ENCODE measurements around the gene P3H3. TPM values are rescaled to one million over a fixed set of nuclear protein-coding genes. Genes with fewer than 3 reads are reported as not detected.

P3H3 gene
- total RNA-seq, 1 donor from 2014 or later, result 52.7 TPM

Other genes with a start within 250 kb of the P3H3 start
- 476 and 492 TPM in 2 replicates for gene CHD4, start 221.0 kb upstream of the P3H3 start, total RNA-seq
- gene LPAR5, start 192.4 kb upstream of the P3H3 start, total RNA-seq, result not detected in 2 replicates
- 1.9 and 2.4 TPM in 2 replicates for gene ACRBP, start 181.0 kb upstream of the P3H3 start, total RNA-seq
- gene ING4, start 165.3 kb upstream of the P3H3 start, total RNA-seq, result 37.9 TPM in 2 replicates
- 93.2 and 94.3 TPM in 2 replicates for gene ZNF384, start 139.0 kb upstream of the P3H3 start, total RNA-seq
- 8.6 and 8.7 TPM in 2 replicates for gene PIANP, start 127.6 kb upstream of the P3H3 start, total RNA-seq
- 37.5 and 37.7 TPM in 2 replicates for gene COPS7A, start 104.4 kb upstream of the P3H3 start, total RNA-seq
- 203 and 217 TPM in 2 replicates for gene MLF2, start 75.3 kb upstream of the P3H3 start, total RNA-seq
- 629 and 669 TPM in 2 replicates for gene PTMS, start 62.0 kb upstream of the P3H3 start, total RNA-seq
- 4.7 and 4.9 TPM in 2 replicates for gene LAG3, start 55.9 kb upstream of the P3H3 start, total RNA-seq
- gene CD4, start 38.9 kb upstream of the P3H3 start, total RNA-seq, result 3.8 and 4.1 TPM in 2 replicates
- 16.4 and 17.4 TPM in 2 replicates for gene GPR162, start 6.6 kb upstream of the P3H3 start, total RNA-seq
- gene GNB3, start 12.5 kb downstream of the P3H3 start, total RNA-seq, result 21.2 and 22.2 TPM in 2 replicates
- gene CDCA3, start 22.9 kb downstream of the P3H3 start, total RNA-seq, result 67.9 and 71.7 TPM in 2 replicates
- gene USP5, start 23.7 kb downstream of the P3H3 start, total RNA-seq, result 172 and 173 TPM in 2 replicates
- gene TPI1, start 39.1 kb downstream of the P3H3 start, total RNA-seq, result 685 and 713 TPM in 2 replicates
- 6.2 and 7.0 TPM in 2 replicates for gene SPSB2, start 44.9 kb downstream of the P3H3 start, total RNA-seq
- gene LRRC23, start 76.4 kb downstream of the P3H3 start, total RNA-seq, result 4.8 and 5.2 TPM in 2 replicates
- 67.5 and 68.4 TPM in 2 replicates for gene ENO2, start 86.2 kb downstream of the P3H3 start, total RNA-seq
- 118 and 122 TPM in 2 replicates for gene ATN1, start 99.6 kb downstream of the P3H3 start, total RNA-seq
- not detected in 2 replicates for gene RNU7-1, start 115.4 kb downstream of the P3H3 start, total RNA-seq
- 293 and 298 TPM in 2 replicates for gene C12orf57, start 115.6 kb downstream of the P3H3 start, total RNA-seq
- gene PTPN6, start 122.9 kb downstream of the P3H3 start, total RNA-seq, result 0.73 and 1.1 TPM in 2 replicates
- gene PHB2, start 142.3 kb downstream of the P3H3 start, total RNA-seq, result 330 and 335 TPM in 2 replicates
- gene EMG1, start 142.5 kb downstream of the P3H3 start, total RNA-seq, result 57.5 and 65.5 TPM in 2 replicates
- 29.7 and 32.8 TPM in 2 replicates for gene LPCAT3, start 190.1 kb downstream of the P3H3 start, total RNA-seq
- gene C1S, start 232.3 kb downstream of the P3H3 start, total RNA-seq, result 2.2 and 3.6 TPM in 2 replicates

Data from neural crest cell (in vitro differentiated cells).